Uterus (tissue), 4 donors: ENCODE data around the gene OR4E2. TPM values are rescaled to one million over a fixed set of nuclear protein-coding genes. Genes with fewer than 3 reads are reported as not detected.

Source experiments
- DNase-seq, 2 donors: peaks; one replicate each; pipeline ENCODE4 v3.0.0-alpha.2; 2019 to 2020
- H3K27ac ChIP-seq, 2 donors: fragments of 200-600 bp; sonication (generic); 1 replicate in 1 of 2; 2 replicates in 1 of 2; pipeline ENCODE4 v1.5.1; 2016 to 2018
- H3K27me3 ChIP-seq, 2 donors: fragments of 200-600 bp; sonication (generic); one replicate each; pipeline ENCODE4 v1.5.1; 2018 to 2019; ENCODE audit warnings: control low read depth in 1 of 2
- H3K36me3 ChIP-seq, 2 donors: fragments of 200-600 bp; sonication (generic); one replicate each; pipeline ENCODE4 v1.5.1; 2019; ENCODE audit warnings: control low read depth in 1 of 2
- H3K4me1 ChIP-seq, 2 donors: fragments of 200-600 bp; sonication (generic); one replicate each; pipeline ENCODE4 v1.5.1; 2018 to 2019; ENCODE audit warnings: control low read depth in 1 of 2
- H3K4me3 ChIP-seq, 2 donors: fragments of 200-600 bp; sonication (generic); 1 replicate in 1 of 2; 2 replicates in 1 of 2; pipeline ENCODE4 v1.5.1; 2018 to 2019; ENCODE audit warnings: mild to moderate bottlenecking in 1 of 2
- H3K9me3 ChIP-seq, 2 donors: fragments of 200-600 bp; sonication (generic); one replicate each; pipeline ENCODE4 v1.5.1; 2019; ENCODE audit warnings: control low read depth in 1 of 2
- CTCF ChIP-seq, 4 experiments: fragments of 200-600 bp in 2 of 4; fragments of 450-650 bp in 2 of 4; sonication (generic) in 2 of 4; IDR thresholded peaks; one replicate each; pipeline ENCODE4 v1.5.1; 2016 to 2019; ENCODE audit warnings: antibody characterized with exemption in 4 of 4, mild to moderate bottlenecking in 2 of 4, moderate library complexity in 1 of 4
- POLR2A ChIP-seq, 2 donors: fragments of 450-650 bp; IDR thresholded peaks; one replicate each; pipeline ENCODE4 v1.6.1; 2016; ENCODE audit warnings: antibody characterized with exemption in 2 of 2, mild to moderate bottlenecking in 1 of 2, moderate library complexity in 1 of 2
- intact Hi-C: fragments of 100-400 bp; cut with DNase I; formaldehyde crosslinking; loops from one replicate; pipeline ENCODE4 v1.15.1; 2023; ENCODE audit warnings: low total_unique reads
- total RNA-seq, 4 donors: library from RNA; depleted of rRNA in 3 of 4; stranded (reverse); fragments of >200 nt in 3 of 4; gene quantifications; one replicate each; pipeline versions ENCODE4 v1.1.0 to v1.2.4, GENCODE V29; 2014 to 2023
- donor health status: DM: yes; HTN: yes; CAD: no.

OR4E2 gene
- total RNA-seq, 4 donors from 2014 or later = not detected

- TF ChIP-seq CTCF (IDR thresholded peaks at IDR 0.05) (no peak), POLR2A (IDR thresholded peaks at IDR 0.05) (no peak)
- Histone ChIP-seq H3K27ac (no peak overlapping the region), H3K4me3 (no peak overlapping the region), H3K9me3 (no peaks in the 10 kb centered on the region), H3K27me3 (no peaks in the 10 kb centered on the region), H3K4me1 (no peaks in the 10 kb centered on the region), H3K36me3 (no peaks in the 10 kb centered on the region)
- intact Hi-C loops = no loop called here
- DNase-seq = no peak
These were observed 1.3 kb upstream of the OR4E2 start for GRCh38 chr14:21652209-21652808.

DNA sequence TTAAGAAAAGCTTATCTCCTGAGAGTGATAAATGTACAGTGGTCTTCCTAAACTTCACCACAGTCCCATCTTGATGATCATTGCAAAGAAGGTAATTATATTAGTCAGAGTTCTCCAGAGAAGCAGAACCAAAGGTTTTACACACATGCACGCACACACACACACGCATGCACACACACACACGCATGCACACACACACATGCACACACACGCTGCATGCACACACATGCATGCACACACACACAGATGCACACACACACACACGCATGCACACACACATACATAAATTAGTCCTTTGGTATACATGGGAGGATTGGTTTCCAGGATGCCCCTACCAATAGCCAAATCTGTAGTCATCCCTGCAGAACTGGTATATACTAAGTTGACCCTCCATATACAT is 580 bp downstream of the OR4E2 start:
- Histone ChIP-seq H3K36me3 (no peaks in the 10 kb centered on the region), H3K27ac (no peak overlapping the region), H3K4me1 (no peaks in the 10 kb centered on the region), H3K27me3 (no peaks in the 10 kb centered on the region), H3K4me3 (no peak overlapping the region), H3K9me3 (no peaks in the 10 kb centered on the region)
- no peak for DNase-seq
- intact Hi-C loops = no loop called here
- TF ChIP-seq CTCF (IDR thresholded peaks at IDR 0.05) (no peak), POLR2A (IDR thresholded peaks at IDR 0.05) (no peak)

DNA sequence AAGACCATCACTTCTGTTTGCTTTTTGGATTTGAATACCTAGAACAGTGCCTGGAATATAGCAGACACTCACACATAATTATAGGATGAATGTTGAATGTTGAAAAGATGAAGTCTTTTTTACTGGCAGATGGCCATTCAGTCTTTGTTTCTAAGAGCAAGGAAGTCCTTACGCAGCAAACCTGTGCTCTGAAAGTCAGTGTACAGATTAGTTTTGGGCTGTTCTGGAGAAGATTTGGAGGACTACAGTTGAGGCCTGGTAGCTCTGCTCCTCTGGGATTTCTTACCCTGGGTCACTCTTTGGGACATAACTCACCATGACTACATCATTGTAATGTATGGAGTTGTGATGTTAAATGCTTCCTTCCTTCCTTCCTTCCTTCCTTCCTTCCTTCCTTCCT is 3.3 kb downstream of the OR4E2 start:
- Histone ChIP-seq H3K27me3 (no peaks in the 10 kb centered on the region), H3K4me1 (no peaks in the 10 kb centered on the region), H3K36me3 (no peaks in the 10 kb centered on the region), H3K27ac (no peak overlapping the region), H3K9me3 (no peaks in the 10 kb centered on the region), H3K4me3 (no peak overlapping the region)
- no peak for DNase-seq
- intact Hi-C loops = no loop called here
- TF ChIP-seq CTCF (IDR thresholded peaks at IDR 0.05) (no peak), POLR2A (IDR thresholded peaks at IDR 0.05) (no peak)

DNA sequence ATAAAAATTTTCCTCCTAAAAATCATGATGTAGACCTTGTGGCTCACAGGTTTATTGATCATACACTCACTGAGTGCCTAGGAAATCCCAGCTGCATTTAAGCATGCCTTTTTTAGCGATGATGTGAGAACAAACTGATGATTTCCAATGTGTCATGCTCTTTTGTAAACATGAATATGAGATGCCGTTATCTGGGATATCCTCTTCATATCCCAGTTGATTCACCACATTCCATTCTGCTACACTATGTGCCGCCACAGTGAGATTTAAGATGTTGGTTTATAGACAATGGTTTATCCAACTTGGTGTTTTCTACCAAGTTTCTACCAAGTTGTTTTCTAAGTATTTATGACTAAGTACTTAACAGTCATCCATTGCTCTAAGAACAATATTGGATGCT is 14.7 kb downstream of the OR4E2 start:
- no peak overlapping the region for H3K4me3 ChIP-seq
- no peaks in the 10 kb centered on the region for H3K27me3 ChIP-seq
- H3K4me1 ChIP-seq = no peaks in the 10 kb centered on the region
- H3K36me3 ChIP-seq = no peaks in the 10 kb centered on the region
- no peak overlapping the region for H3K27ac ChIP-seq
- intact Hi-C loops = no loop called here
- DNase-seq = no peak
- H3K9me3 ChIP-seq = no peaks in the 10 kb centered on the region
- no peak for TF ChIP-seq POLR2A (IDR thresholded peaks at IDR 0.05)

DNA sequence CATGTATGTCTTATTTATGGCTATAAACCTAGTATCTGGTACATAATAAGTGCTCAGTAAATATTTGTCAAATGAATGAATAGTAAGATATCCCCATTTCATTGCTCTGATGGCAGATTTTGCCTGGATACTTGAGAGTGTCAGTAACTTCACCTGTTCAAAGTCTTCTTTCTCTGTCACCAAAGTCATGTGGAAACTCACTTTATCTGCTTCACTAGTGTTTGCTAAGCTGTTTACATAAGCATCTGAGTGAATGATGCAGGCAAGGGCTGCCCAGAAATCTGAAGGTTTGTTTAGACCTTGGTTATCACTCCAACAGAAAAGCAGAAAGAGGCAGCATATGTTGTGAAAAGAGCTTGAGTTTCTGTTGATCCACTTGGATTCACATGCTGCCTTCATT is 15.6 kb downstream of the OR4E2 start:
- no peaks in the 10 kb centered on the region for H3K36me3 ChIP-seq
- intact Hi-C loops = no loop called here
- TF ChIP-seq POLR2A (IDR thresholded peaks at IDR 0.05) (no peak), CTCF (IDR thresholded peaks at IDR 0.05) (no peak)
- no peaks in the 10 kb centered on the region for H3K4me1 ChIP-seq
- no peak for DNase-seq
- no peak overlapping the region for H3K27ac ChIP-seq
- H3K9me3 ChIP-seq = no peaks in the 10 kb centered on the region
- no peaks in the 10 kb centered on the region for H3K27me3 ChIP-seq
- H3K4me3 ChIP-seq = no peak overlapping the region

DNA sequence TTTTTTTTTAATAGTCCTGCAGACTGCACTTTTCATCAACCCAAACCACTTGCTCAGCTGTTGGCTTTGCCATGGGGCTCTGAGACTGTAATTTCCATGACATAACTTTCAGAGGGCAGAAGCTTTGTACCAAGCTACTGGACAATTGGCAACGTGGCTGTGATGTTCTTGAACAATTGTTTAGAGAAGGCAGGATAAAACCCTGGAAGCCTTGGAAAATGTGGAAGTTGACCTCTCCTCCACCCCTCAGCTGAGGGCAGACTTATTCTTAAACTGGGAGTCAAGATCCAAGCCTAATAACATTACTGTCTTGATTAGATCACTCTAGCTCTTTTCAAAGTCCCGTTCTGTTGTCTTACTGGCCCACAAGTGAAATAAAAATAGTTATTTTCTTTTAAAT is 17.7 kb downstream of the OR4E2 start:
- TF ChIP-seq CTCF (IDR thresholded peaks at IDR 0.05) = no peak
- TF ChIP-seq POLR2A (IDR thresholded peaks at IDR 0.05) = no peak
- H3K4me1 ChIP-seq = no peaks in the 10 kb centered on the region
- H3K4me3 ChIP-seq = no peak overlapping the region
- intact Hi-C loops = no loop called here
- no peak for DNase-seq
- H3K9me3 ChIP-seq = no peaks in the 10 kb centered on the region
- no peaks in the 10 kb centered on the region for H3K36me3 ChIP-seq
- H3K27ac ChIP-seq = no peak overlapping the region
- H3K27me3 ChIP-seq = no peaks in the 10 kb centered on the region
